NCI-H345 treated with DMSO at 0.1 percent for 48 hours (cell line): ENCODE measurements around the gene LPP.

Experiments
- DNase-seq: peaks from one replicate; lab custom pipeline; 2025; ENCODE audit not compliant: unreplicated experiment; lab: John Stamatoyannopoulos, UW

Gene LPP

DNA sequence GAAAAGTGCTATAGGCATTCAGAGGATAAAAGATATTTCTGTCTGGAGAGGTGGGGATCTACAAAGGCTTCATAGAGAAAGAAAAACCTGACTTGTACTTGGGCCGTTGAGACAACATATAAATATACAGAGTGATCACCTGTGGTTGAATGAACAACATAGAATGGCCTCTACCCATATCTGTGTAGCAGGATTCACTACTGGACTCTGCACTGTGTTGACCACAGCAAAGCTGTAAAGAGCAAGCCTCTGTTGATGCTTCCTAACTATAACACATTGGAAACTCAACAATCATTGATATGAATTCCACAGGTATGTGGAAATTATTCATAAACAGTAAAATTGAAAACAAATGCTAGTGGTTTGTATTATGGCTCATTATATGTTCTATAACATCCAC lies 19.1 kb upstream of the LPP start:
- no peak for DNase-seq

GRCh38 chr3:188135271-188135670 lies 18.7 kb upstream of the LPP start:
- DNase-seq: no peak

DNA sequence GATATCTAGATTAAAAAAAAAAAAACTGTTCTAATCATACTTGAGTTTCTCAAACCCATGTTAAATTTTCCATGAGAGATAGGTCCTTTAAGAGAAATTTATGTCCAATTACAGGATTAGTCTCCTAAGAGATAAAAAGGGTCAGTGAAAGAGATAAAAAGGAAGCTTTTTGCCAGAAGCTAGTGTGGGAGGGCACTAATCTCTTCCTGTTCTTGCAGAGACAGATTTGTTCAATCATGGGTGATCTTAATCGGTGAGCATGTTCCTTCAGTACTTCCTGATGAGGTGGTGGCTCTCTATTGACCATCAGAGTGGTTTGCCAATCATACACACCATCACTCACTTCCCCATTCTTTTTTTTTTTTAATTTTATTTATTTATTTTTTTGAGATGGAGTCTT lies 16.9 kb upstream of the LPP start:
- DNase-seq: no peak

DNA sequence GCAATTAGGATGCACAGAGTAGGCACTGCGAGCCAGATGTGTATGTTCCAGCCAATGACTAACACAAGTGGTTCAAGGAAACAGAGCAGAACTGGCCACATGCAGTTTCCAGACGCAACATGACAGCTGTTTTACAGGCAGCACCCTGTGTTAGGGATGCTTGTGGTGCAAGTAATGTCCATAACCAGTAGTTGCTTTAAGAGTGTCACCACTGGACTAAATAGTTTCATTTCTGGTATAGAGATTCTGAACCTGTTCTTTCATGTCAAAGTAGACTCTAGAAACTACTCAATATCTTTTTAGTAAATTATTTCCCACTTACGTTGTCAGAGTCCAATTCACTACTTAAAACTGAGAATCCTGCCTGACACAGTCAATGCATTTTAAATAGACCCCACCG lies 14.5 kb upstream of the LPP start:
- no peak for DNase-seq

- no peak for DNase-seq
These were observed 7.7 kb upstream of the LPP start for GRCh38 chr3:188146219-188146618.

DNA sequence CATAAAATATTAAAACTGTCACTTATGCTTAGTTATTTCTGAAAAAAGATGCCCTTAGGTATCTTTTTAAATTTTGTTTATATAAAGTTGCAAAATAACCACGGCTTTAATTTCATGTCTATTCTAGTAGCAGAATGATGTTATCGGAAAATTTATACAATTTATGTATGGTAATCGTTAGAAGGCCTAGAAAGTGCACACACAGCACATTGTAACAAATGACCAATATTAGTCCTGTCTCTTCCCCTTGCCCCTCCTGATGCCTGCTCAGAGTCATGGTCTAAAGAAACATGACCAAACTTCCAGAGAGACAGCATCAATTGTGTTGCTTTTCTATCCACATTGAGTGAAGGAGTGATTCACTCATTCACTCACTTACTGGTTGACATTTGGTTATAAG lies 6.2 kb upstream of the LPP start:
- DNase-seq: no peak

GRCh38 chr3:188148318-188148717 lies 5.6 kb upstream of the LPP start:
- no peak for DNase-seq

DNA sequence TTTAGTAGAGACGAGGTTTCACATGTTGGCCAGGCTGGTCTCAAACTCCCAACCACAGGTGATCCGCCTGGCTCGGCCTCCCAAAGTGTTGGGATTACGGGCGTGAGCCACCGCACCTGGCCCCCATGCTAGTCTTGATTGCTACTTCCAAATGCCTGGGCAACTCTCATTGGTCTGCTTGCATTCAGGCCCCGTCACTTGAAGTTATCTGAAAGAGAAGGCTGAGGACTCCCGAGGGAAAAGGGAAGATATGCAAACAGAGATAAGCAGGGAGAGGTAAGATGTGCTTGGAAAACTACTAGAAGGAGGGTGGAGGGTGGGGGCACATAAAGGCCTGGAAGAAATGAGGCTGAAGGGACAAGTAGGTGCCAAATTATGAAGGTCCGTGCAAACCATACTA lies 4.4 kb upstream of the LPP start:
- no peak for DNase-seq

DNA sequence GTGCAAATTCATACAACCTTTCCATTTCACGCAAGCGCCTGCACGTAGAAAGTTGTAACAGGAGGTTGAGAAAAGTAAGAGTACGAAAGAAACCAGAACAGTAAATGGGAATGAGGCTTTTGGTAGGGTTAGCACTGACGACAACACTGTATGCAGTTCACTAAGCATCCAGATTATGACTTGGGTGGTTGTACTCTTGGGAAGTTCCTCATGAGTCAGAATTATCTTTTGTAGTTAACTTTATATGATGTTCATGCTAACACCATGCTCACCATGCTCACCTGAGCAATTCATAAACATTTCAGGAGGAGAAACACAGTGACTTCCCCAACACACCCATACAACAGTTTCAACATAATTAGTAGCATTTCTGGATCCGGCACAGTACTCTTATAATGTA lies 3.0 kb upstream of the LPP start:
- no peak for DNase-seq

DNA sequence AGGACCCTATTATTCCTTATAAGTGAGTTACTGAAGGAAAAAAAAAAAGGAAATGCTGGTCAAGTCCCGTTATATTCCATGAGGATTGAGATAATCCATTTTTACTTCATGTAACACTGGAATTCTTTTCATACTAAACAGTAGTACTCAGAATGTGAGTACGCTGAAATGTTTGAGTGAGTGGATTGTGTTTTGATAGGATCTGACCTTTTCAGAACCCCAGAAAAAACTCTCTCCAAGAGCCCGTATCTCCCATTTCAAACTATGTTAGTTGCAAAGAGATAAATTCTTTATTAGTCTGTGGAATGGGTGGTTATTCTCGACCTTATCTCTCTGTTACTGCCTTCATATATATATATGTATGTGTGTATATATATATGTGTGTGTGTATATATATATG lies 2.5 kb upstream of the LPP start:
- DNase-seq: no peak

GRCh38 chr3:188152660-188153436 lies 1.1 kb upstream of the LPP start:
- DNase-seq: peak; percentile 70

DNA sequence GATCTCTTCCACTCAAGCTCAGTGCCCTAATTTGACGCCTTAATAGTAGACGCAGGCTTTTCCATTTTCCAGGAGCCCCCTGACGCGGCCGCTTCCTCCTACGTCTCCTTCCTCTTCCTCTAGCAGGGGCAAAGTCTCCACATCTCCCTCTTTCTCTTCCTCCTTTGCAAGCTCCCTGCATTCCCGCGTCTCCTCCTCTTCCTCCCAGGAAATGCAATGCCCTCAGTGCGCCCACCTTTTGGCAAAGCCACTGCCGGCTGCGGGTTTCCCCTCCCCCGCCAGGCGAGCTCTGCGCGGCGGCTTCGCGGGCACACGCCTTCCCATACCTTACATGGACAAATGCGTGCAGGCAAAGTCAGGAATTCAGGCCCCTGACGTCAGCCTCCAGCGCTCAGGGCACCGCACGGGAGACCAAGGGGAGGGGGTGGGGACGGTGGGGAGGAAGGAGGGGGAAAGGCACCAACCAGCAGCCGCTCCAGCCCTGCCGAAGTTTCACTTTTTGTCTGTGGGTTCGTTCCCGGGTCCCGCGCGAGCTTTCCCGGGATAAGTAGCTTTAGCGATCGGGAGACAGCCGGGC lies 432 bp upstream of the LPP start:
- DNase-seq: peak; percentile 41

- no peak for DNase-seq
These were observed 1.0 kb downstream of the LPP start for GRCh38 chr3:188154809-188155574.

GRCh38 chr3:188156056-188156455 lies 2.1 kb downstream of the LPP start:
- no peak for DNase-seq

DNA sequence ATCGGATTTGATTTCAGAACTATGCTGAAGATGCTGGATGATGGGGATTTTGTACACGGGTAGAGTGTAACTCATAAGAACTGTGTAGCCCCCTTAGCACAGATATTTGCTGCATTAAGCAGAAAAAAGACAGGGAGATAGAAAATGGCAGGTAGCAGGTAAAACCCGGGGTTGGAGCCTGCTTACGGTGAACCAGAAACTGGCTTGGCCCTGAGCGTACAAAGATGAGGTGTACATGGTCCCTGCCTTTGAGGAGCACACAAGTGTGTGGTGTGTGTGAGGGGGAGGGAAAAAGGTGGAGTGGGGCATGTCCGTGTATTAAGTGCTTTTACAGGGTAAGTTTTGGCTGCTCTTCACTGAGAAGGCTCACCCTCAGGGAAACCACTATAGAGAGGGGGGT lies 3.5 kb downstream of the LPP start:
- DNase-seq: no peak

- DNase-seq: no peak
These were observed 4.0 kb downstream of the LPP start for GRCh38 chr3:188157971-188158370.

- DNase-seq: no peak
These were observed 4.9 kb downstream of the LPP start for GRCh38 chr3:188158731-188159310.

GRCh38 chr3:188160751-188161150 lies 6.8 kb downstream of the LPP start:
- DNase-seq: no peak

DNA sequence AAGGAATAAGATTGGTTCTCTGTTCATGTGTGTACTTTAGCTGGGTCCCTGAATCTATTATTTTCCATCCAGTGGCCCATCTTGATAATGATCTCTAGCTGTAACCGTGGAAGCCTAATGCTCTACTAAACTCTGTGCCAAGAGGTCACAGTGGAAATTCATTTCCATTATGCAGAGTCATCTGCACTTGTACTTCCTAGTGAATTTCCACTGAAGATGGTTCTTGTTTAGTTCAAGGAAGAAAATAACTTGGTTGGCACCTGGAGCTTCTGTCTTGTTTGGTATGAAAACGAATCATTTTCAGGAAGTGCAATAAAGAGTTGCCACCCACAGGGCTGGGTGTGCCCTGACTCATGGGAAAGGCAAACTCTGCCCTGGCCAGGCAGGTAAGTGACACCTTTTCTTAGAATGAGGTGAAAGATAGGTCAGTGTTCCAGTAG lies 10.3 kb downstream of the LPP start:
- no peak for DNase-seq

- no peak for DNase-seq
These were observed 11.6 kb downstream of the LPP start for GRCh38 chr3:188165596-188165995.

GRCh38 chr3:188166441-188166840 lies 12.5 kb downstream of the LPP start:
- no peak for DNase-seq

DNA sequence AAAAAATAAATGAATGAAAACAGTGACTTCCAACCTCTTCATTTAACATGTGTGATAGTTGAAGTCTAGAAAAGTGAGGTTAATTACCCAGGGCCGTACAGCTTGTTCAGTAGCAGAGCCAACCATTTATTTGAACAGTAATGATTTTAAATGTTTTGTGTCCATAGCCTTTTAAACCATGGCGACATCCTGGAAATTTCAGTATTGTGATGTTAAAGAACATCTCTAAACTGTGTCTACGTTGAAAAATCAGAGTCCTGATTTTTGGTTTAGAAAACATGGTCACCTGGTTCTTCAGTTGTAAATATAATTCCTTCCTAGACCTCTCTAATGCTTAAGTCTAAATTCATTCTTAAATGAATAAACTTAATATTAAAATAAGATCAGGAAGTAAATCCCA lies 14.2 kb downstream of the LPP start:
- no peak for DNase-seq
